PC-9 (cell line): Measurements from ENCODE around the gene RTCB. TPM values are rescaled to one million over a fixed set of nuclear protein-coding genes. Genes with fewer than 3 reads are reported as not detected.

Source experiments
- BruUV-seq: library from RNA; stranded (reverse); fragments of 400-500 nt; replicated peaks from 2 replicates; lab custom pipeline; 2021; lab: Mats Ljungman, UMichigan
- CTCF ChIA-PET: fragments of 300-600 bp; sonication (Branson Sonifier 250); formaldehyde crosslinking; loops from one replicate; lab custom pipeline; 2022; ENCODE audit warnings: antibody characterized with exemption; lab: Charles Lee
- POLR2A ChIA-PET: fragments of 300-600 bp; sonication (Branson Sonifier 250); formaldehyde crosslinking; loops from one replicate; lab custom pipeline; 2022; ENCODE audit warnings: antibody characterized with exemption; ENCODE audit not compliant: unreplicated experiment; lab: Charles Lee
- DNase-seq, 2 experiments: peaks; one replicate each; pipeline versions ENCODE4 v3.0.0 to v3.0.0-alpha.2; 2015 to 2022; ENCODE audit warnings: mixed read lengths in 1 of 2
- H2AFZ ChIP-seq: fragments of 200-600 bp; sonication (generic); 2 replicates; pipeline ENCODE4 v1.8.1; 2017; ENCODE audit warnings: antibody characterized with exemption
- H3F3A ChIP-seq: fragments of 200-600 bp; sonication (generic); 2 replicates; pipeline ENCODE4 v1.8.1; 2017; ENCODE audit warnings: antibody characterized with exemption, mild to moderate bottlenecking, low read depth; ENCODE audit not compliant: insufficient read depth
- H3K27ac ChIP-seq: fragments of 200-600 bp; sonication (generic); 2 replicates; pipeline ENCODE4 v1.6.1; 2016; ENCODE audit warnings: mixed run types
- H3K27me3 ChIP-seq: fragments of 200-600 bp; sonication (generic); 2 replicates; pipeline ENCODE4 v1.6.1; 2016; ENCODE audit warnings: low read depth, mixed run types; ENCODE audit not compliant: insufficient read depth
- H3K36me3 ChIP-seq: fragments of 200-600 bp; sonication (generic); 2 replicates; pipeline ENCODE4 v1.6.1; 2016; ENCODE audit warnings: low read depth, mixed run types
- H3K4me1 ChIP-seq: fragments of 200-600 bp; sonication (generic); replicated peaks from 2 replicates; pipeline ENCODE4 v1.6.1; 2016; ENCODE audit warnings: mixed run types; ENCODE audit not compliant: insufficient read depth
- H3K4me2 ChIP-seq: fragments of 200-600 bp; sonication (generic); 2 replicates; pipeline ENCODE4 v1.6.1; 2017; ENCODE audit warnings: mixed run types
- H3K4me3 ChIP-seq: fragments of 200-600 bp; sonication (generic); 2 replicates; pipeline ENCODE4 v1.6.1; 2016; ENCODE audit warnings: mixed run types
- H3K79me2 ChIP-seq: fragments of 200-600 bp; sonication (generic); 2 replicates; pipeline ENCODE4 v1.6.1; 2017; ENCODE audit warnings: low read depth, mixed run types
- H3K9me2 ChIP-seq: fragments of 200-600 bp; sonication (generic); 2 replicates; pipeline ENCODE4 v1.8.1; 2017; ENCODE audit warnings: mild to moderate bottlenecking; ENCODE audit not compliant: insufficient read depth
- H3K9me3 ChIP-seq: fragments of 200-600 bp; sonication (generic); 2 replicates; pipeline ENCODE4 v1.8.1; 2016; ENCODE audit warnings: low read depth; ENCODE audit not compliant: insufficient read depth
- H4K20me1 ChIP-seq: fragments of 200-600 bp; sonication (generic); 2 replicates; pipeline ENCODE4 v1.8.1; 2017; ENCODE audit not compliant: insufficient read depth
- EZH2 ChIP-seq: fragments of 200-600 bp; sonication (generic); IDR thresholded peaks from 2 replicates; pipeline ENCODE4 v1.8.0; 2017; ENCODE audit warnings: antibody characterized with exemption, low read depth
- intact Hi-C: fragments of 100-400 bp; cut with micrococcal nuclease; formaldehyde crosslinking; loops from one replicate; pipeline ENCODE4 v1.10.0; 2022; ENCODE audit not compliant: unreplicated experiment
- total RNA-seq: library from RNA; stranded (reverse); gene quantifications from 2 replicates; pipeline ENCODE4 v1.2.3, GENCODE V29; 2021
- TF ChIP-seq, protein P1 (sequence below): fragments of 200-600 bp; sonication (generic); conservative IDR thresholded peaks from 2 replicates; pipeline ENCODE4 v1.6.1; 2017; ENCODE audit warnings: mixed run types, antibody characterized with exemption, mild to moderate bottlenecking, moderate library complexity

RTCB gene
- total RNA-seq, 1 experiment from 2014 or later: 76.5 TPM

DNA sequence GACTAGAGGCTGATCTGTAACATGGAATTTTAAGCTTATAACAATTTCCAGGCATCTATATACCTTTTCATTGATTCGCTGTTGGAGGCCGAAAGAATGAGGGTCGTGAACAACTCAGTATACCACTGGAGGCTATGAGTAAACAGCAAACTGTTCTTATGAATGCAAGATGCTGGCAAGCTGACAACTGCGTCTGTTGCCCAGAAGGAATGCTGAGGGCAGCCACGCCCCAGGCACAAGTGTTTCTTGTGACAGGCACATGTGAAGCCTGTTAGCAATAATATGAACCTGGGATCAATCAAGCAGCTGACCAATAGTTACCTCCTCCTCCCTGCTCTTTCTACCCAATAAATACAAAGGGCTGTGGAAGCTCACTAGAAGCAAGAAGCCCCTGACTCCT lies 15.3 kb downstream of the RTCB start:
- no peak for TF ChIP-seq EZH2
- TF ChIP-seq, protein P1, sequence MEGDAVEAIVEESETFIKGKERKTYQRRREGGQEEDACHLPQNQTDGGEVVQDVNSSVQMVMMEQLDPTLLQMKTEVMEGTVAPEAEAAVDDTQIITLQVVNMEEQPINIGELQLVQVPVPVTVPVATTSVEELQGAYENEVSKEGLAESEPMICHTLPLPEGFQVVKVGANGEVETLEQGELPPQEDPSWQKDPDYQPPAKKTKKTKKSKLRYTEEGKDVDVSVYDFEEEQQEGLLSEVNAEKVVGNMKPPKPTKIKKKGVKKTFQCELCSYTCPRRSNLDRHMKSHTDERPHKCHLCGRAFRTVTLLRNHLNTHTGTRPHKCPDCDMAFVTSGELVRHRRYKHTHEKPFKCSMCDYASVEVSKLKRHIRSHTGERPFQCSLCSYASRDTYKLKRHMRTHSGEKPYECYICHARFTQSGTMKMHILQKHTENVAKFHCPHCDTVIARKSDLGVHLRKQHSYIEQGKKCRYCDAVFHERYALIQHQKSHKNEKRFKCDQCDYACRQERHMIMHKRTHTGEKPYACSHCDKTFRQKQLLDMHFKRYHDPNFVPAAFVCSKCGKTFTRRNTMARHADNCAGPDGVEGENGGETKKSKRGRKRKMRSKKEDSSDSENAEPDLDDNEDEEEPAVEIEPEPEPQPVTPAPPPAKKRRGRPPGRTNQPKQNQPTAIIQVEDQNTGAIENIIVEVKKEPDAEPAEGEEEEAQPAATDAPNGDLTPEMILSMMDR: no peak
- Histone ChIP-seq H2AFZ (no peak overlapping the region), H3F3A (no peaks in the 10 kb centered on the region), H3K4me2 (no peak overlapping the region), H3K4me3 (no peak overlapping the region), H3K9me3 (no peaks in the 10 kb centered on the region), H3K79me2 (no peaks in the 10 kb centered on the region), H3K27me3 (no peaks in the 10 kb centered on the region), H4K20me1 (no peaks in the 10 kb centered on the region), H3K4me1 (no peaks in the 10 kb centered on the region), H3K36me3 (peaks cover 59% of the 10 kb centered on the region), H3K9me2 (no peaks in the 10 kb centered on the region), H3K27ac (no peak overlapping the region)
- intact Hi-C loops: no loop called here
- DNase-seq: no peak
- POLR2A ChIA-PET: no interaction called here
- no TSS peak for BruUV-seq
- CTCF ChIA-PET: no interaction called here

DNA sequence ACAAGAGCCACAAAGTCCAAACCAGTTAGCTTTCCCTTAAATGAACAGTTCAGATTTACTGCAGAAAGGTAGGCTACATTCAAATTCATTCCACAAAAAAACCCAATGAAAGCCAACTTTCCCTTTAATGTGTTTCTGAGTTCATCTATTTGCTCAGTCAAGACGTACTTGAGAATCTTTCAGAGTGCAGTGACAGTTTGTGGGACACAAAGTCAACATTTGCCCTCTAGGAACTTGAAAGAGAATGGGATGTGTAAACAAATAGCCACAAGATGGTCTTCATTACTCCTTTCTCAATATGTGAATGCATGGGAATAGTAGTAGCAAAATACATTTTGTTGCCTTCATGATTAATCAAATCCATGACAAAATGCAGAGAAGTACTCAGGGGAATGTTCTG lies 15.8 kb downstream of the RTCB start:
- Histone ChIP-seq H4K20me1 (no peaks in the 10 kb centered on the region), H3F3A (no peaks in the 10 kb centered on the region), H3K79me2 (no peaks in the 10 kb centered on the region), H3K36me3 (peaks cover 58% of the 10 kb centered on the region), H3K9me3 (no peaks in the 10 kb centered on the region), H3K27me3 (no peaks in the 10 kb centered on the region), H3K4me2 (no peak overlapping the region), H3K4me1 (no peaks in the 10 kb centered on the region), H2AFZ (no peak overlapping the region), H3K27ac (no peak overlapping the region), H3K9me2 (no peaks in the 10 kb centered on the region), H3K4me3 (no peak overlapping the region)
- POLR2A ChIA-PET: no interaction called here
- TF ChIP-seq EZH2: no peak
- TF ChIP-seq, protein P1: no peak
- DNase-seq: no peak
- CTCF ChIA-PET: no interaction called here
- intact Hi-C loops: no loop called here
- BruUV-seq: no TSS peak

DNA sequence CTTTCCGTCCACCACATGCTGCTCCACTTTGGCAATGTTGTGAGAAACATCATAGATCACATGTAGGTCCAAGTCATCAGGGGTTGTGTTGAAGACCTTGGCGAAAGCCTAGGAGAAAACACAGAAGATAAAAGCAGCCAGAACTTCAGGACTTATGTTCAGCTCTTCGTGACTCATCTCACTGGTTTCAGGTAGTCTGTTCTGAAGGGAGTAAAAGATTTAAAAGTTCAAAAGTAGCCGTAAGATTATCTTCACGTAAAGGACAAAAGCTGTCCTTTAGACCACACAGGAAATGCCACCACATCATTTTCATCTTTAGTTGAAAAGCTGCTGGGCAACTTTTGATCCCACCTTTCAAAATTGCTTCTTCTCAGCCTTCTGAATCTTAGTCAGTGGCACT lies 16.9 kb downstream of the RTCB start:
- no peaks in the 10 kb centered on the region for H4K20me1 ChIP-seq
- no peak overlapping the region for H3K27ac ChIP-seq
- intact Hi-C loops: no loop called here
- peaks cover 63% of the 10 kb centered on the region for H3K36me3 ChIP-seq
- H3K4me3 ChIP-seq: no peak overlapping the region
- no peaks in the 10 kb centered on the region for H3F3A ChIP-seq
- H3K79me2 ChIP-seq: no peaks in the 10 kb centered on the region
- H2AFZ ChIP-seq: no peak overlapping the region
- BruUV-seq: no TSS peak
- H3K27me3 ChIP-seq: no peaks in the 10 kb centered on the region
- H3K4me1 ChIP-seq: no peaks in the 10 kb centered on the region
- H3K4me2 ChIP-seq: no peak overlapping the region
- H3K9me3 ChIP-seq: no peaks in the 10 kb centered on the region
- no peak for DNase-seq
- CTCF ChIA-PET: no interaction called here
- TF ChIP-seq EZH2: no peak
- TF ChIP-seq, protein P1: no peak
- no peaks in the 10 kb centered on the region for H3K9me2 ChIP-seq
- POLR2A ChIA-PET: no interaction called here
